Measurements from ENCODE around the gene C7orf33. TPM values are rescaled to one million over a fixed set of nuclear protein-coding genes. Genes with fewer than 3 reads are reported as not detected.
"Not testable (repeated sequence)": the region's sequence is repeated elsewhere in the genome, so short reads cannot be mapped to it uniquely, and the experiment has no call there.

Gene C7orf33
- total RNA-seq, 1 experiment from 2014 or later = not detected

DNA sequence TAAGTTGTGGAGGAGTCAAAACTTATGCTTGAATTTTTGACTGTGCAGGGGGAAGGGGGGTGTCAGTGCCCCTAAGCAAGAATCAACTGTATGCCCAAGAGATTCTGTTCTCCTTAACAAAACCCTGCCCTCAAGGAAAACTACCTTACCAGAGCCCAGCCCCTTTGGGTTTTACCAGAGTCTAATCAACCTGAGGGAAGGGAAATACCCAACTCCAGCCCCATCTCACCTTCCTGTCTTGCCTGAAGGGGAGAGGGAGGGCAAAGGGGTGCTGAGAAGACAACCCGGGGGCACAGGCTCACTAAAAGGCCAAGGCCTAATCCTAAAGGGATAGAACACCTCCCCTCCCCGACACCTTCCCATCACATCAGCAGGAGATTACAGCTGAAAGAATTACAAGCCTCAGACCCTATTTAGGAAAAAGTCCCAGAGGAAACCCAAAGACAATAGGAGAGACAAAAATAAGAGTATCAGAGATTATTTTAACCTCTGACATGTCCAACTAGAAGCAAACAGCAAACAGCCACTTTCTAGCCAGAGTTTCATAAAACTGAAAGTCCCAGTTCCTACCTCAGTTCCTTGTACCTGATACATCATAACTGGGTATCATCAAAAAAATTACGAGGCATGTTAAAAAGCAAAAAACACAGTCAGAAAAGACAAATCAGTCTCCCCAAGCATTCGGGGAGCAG lies 26.8 kb upstream of the C7orf33 start:
- TF ChIP-seq, protein P1, sequence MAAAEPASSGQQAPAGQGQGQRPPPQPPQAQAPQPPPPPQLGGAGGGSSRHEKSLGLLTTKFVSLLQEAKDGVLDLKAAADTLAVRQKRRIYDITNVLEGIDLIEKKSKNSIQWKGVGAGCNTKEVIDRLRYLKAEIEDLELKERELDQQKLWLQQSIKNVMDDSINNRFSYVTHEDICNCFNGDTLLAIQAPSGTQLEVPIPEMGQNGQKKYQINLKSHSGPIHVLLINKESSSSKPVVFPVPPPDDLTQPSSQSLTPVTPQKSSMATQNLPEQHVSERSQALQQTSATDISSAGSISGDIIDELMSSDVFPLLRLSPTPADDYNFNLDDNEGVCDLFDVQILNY (CRISPR knock-in tag; IDR thresholded peaks at IDR 0.05) = no peak
- TF ChIP-seq HMGA2 (CRISPR knock-in tag; IDR thresholded peaks at IDR 0.05) (no peak), AFF4 (CRISPR knock-in tag; IDR thresholded peaks at IDR 0.05; ENCODE audit: borderline replicate concordance) (no peak), CTCF (IDR thresholded peaks at IDR 0.05) (no peak), KAT7 (CRISPR knock-in tag; IDR thresholded peaks at IDR 0.05; ENCODE audit: borderline replicate concordance) (no peak), OVOL2 (CRISPR knock-in tag; IDR thresholded peaks at IDR 0.05; ENCODE audit: borderline replicate concordance) (no peak), ZNF317 (CRISPR knock-in tag; IDR thresholded peaks at IDR 0.05; ENCODE audit: borderline replicate concordance, low read depth) (no peak), NFE2L1 (CRISPR knock-in tag; IDR thresholded peaks at IDR 0.05) (no peak)
- H3K9me3 Mint-ChIP-seq = peaks cover 38% of the 10 kb centered on the region
- no peak overlapping the region for H3K4me3 Mint-ChIP-seq
- H3K27ac Mint-ChIP-seq = no peak overlapping the region
- no peak for ATAC-seq
- H3K27me3 Mint-ChIP-seq (ENCODE audit: low read depth) = peaks cover 3% of the 10 kb centered on the region
- ChIA-PET POLR2A (interaction anchor here (1.2 kb wide), 1 partner anchor 183 kb away, joined by 3 read pairs; no protein-coding TSS in a partner anchor), CTCF (no interaction called here)
- H3K36me3 Mint-ChIP-seq = peaks cover 14% of the 10 kb centered on the region
- peaks cover 16% of the 10 kb centered on the region for H3K4me1 Mint-ChIP-seq
- DNase-seq (ENCODE audit: low spot score) = no peak

GRCh38 chr7:148564275-148564951 lies 26.2 kb upstream of the C7orf33 start:
- not testable (repeated sequence) for H3K4me3 Mint-ChIP-seq; H3K27ac Mint-ChIP-seq; H3K27me3 Mint-ChIP-seq (ENCODE audit: low read depth); DNase-seq (ENCODE audit: low spot score); ATAC-seq
- POLR2A ChIA-PET = interaction anchor here (1.2 kb wide), 1 partner anchor 183 kb away, joined by 3 read pairs; no protein-coding TSS in a partner anchor
- CTCF ChIA-PET = interaction anchor here (0.5 kb wide), 1 partner anchor 623 kb away, joined by 3 read pairs; no protein-coding TSS in a partner anchor
- Mint-ChIP-seq H3K36me3 (peaks cover 14% of the 10 kb centered on the region), H3K9me3 (peaks cover 33% of the 10 kb centered on the region), H3K4me1 (peaks cover 16% of the 10 kb centered on the region)

- POLR2A ChIA-PET = no interaction called here
- Mint-ChIP-seq H3K27me3 (ENCODE audit: low read depth) (no peaks in the 10 kb centered on the region; the same call in 1 of the 2 replicates), H3K4me1 (peaks cover 16% of the 10 kb centered on the region), H3K9me3 (peaks cover 28% of the 10 kb centered on the region), H3K27ac (no peak overlapping the region), H3K4me3 (no peak overlapping the region), H3K36me3 (peaks cover 14% of the 10 kb centered on the region)
- ATAC-seq (no peak), DNase-seq (ENCODE audit: low spot score) (no peak)
- CTCF ChIA-PET = interaction anchor here (1.1 kb wide), 2 partner anchors 9 to 302 kb away, joined by 3 to 4 read pairs; no protein-coding TSS in a partner anchor
- TF ChIP-seq ZBTB43 (CRISPR knock-in tag; IDR thresholded peaks at IDR 0.05) (no peak), SMAD3 (CRISPR knock-in tag; IDR thresholded peaks at IDR 0.05; ENCODE audit: borderline replicate concordance) (no peak), NR2C2 (CRISPR knock-in tag; IDR thresholded peaks at IDR 0.05) (no peak), GABPB1 (CRISPR knock-in tag; IDR thresholded peaks at IDR 0.05) (no peak), E2F4 (CRISPR knock-in tag; IDR thresholded peaks at IDR 0.05; ENCODE audit: borderline replicate concordance, low read depth) (no peak), ZNF121 (CRISPR knock-in tag; IDR thresholded peaks at IDR 0.05) (no peak), E2F1 (CRISPR knock-in tag; IDR thresholded peaks at IDR 0.05) (no peak), ZNF416 (CRISPR knock-in tag; IDR thresholded peaks at IDR 0.05) (no peak)
- TF ChIP-seq, protein P2, sequence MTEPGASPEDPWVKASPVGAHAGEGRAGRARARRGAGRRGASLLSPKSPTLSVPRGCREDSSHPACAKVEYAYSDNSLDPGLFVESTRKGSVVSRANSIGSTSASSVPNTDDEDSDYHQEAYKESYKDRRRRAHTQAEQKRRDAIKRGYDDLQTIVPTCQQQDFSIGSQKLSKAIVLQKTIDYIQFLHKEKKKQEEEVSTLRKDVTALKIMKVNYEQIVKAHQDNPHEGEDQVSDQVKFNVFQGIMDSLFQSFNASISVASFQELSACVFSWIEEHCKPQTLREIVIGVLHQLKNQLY (CRISPR knock-in tag; IDR thresholded peaks at IDR 0.05) = no peak
Measured at GRCh38 chr7:148566736-148567135, 23.8 kb upstream of the C7orf33 start.
